ENCODE measurements around the gene GRN. TPM values are rescaled to one million over a fixed set of nuclear protein-coding genes. Genes with fewer than 3 reads are reported as not detected.

Gene GRN
- total and polyA plus RNA-seq, 2 donors (not counting 3 experiments of a cell fraction or from before 2014, with no cell fraction given), result 343 to 1,034 TPM

- FAIRE-seq (no peak), DNase-seq (ENCODE audit: low read depth, low spot score) (no peak)
- Histone ChIP-seq H3K27me3 (ENCODE audit: control insufficient read depth in 2 of 2, insufficient read depth in 2 of 2, low read length in 2 of 2) (peaks cover 0 to 5% of the 10 kb centered on the region in 2 experiments), H3K4me2 (ENCODE audit: insufficient read depth, low read length) (no peak overlapping the region), H3K4me1 (ENCODE audit: control insufficient read depth, extremely low read depth, insufficient read depth, low read length) (peaks cover 5% of the 10 kb centered on the region), H3K36me3 (ENCODE audit: control insufficient read depth in 2 of 2, extremely low read depth in 1 of 2, insufficient read depth in 2 of 2, low read length in 2 of 2) (no peaks in the 10 kb centered on the region), H3K9ac (replicated peaks; ENCODE audit: extremely low read depth, insufficient read depth, low read length) (no peak overlapping the region), H3K27ac (ENCODE audit: insufficient read depth, low read depth, low read length) (no peak overlapping the region), H2AFZ (ENCODE audit: low read depth, low read length) (no peak overlapping the region), H3K9me1 (replicated peaks; ENCODE audit: control insufficient read depth, extremely low read depth, insufficient read depth, low read length) (no peaks in the 10 kb centered on the region), H3K4me3 (replicated peaks in 1 of 3; ENCODE audit: insufficient read depth in 1 of 3, low read depth in 1 of 3, low read length in 3 of 3) (no peak overlapping the region), H3K79me2 (ENCODE audit: control insufficient read depth, insufficient read depth, low read length) (no peaks in the 10 kb centered on the region), H3K9me3 (replicated peaks; ENCODE audit: control insufficient read depth, insufficient read depth, low read length) (no peaks in the 10 kb centered on the region), H4K20me1 (replicated peaks; ENCODE audit: control insufficient read depth, extremely low read depth, insufficient read depth, low read length) (no peaks in the 10 kb centered on the region)
- POLR2A ChIA-PET, result no interaction called here
- TF ChIP-seq FOS (IDR thresholded peaks at IDR 0.05; ENCODE audit: borderline replicate concordance, insufficient read depth, low read length) (no peak), POLR2AphosphoS5 (IDR thresholded peaks at IDR 0.05; ENCODE audit: insufficient read depth, low read depth, low read length) (no peak), POLR2A (IDR thresholded peaks at IDR 0.05; ENCODE audit: low read depth, low read length) (no peak), MAX (IDR thresholded peaks at IDR 0.05; ENCODE audit: insufficient read depth, insufficient read length) (no peak), GATA2 (IDR thresholded peaks at IDR 0.05; ENCODE audit: insufficient read depth, insufficient read length, low read depth, low read length) (no peak), MYC (IDR thresholded peaks at IDR 0.05; ENCODE audit: low read depth, low read length) (no peak), CTCF (IDR thresholded peaks at IDR 0.05; ENCODE audit: extremely low read depth in 1 of 2, insufficient read depth in 1 of 2, low read depth in 1 of 2, low read length in 2 of 2) (no peak), JUN (IDR thresholded peaks at IDR 0.05; ENCODE audit: borderline replicate concordance, insufficient read depth, insufficient read length, low read depth) (no peak), EZH2 (IDR thresholded peaks at IDR 0.05; ENCODE audit: borderline replicate concordance, low read depth, low read length, severe bottlenecking) (no peak)
- dilution Hi-C loops (cut with MboI; ENCODE audit: extremely low pct_ligation_motif_present, low sequenced_read_pairs), result no loop called here
- CTCF ChIA-PET, result interaction anchor here (1.0 to 2.8 kb wide), 4 partner anchors 15 to 162 kb away, joined by 3 to 15 read pairs (median 4); partner anchors contain the start of gene GRN
- no TSS peak for BruUV-seq (replicated peaks)
- intact Hi-C loops (cut with micrococcal nuclease), result no loop called here
These were observed 15.7 kb downstream of the GRN start for GRCh38 chr17:44360826-44361225.

Data from endothelial cell of umbilical vein (primary cell).